Mesenchymal stem cell (in vitro differentiated cells and primary cell): ENCODE data around the gene PTN.

Source experiments
- DNase-seq: peaks from one replicate; pipeline ENCODE4 v3.0.0-alpha.2; 2013
- H2AFZ ChIP-seq: one replicate; pipeline ENCODE4 v1.6.1; 2013; ENCODE audit warnings: low read depth, mild to moderate bottlenecking, control low read depth, inconsistent platforms, low read length, moderate library complexity
- H2AK5ac ChIP-seq: 2 replicates; pipeline ENCODE4 v1.6.1; 2013; ENCODE audit warnings: low read length, moderate library complexity, mild to moderate bottlenecking, inconsistent platforms; ENCODE audit not compliant: severe bottlenecking
- H2BK120ac ChIP-seq: one replicate; pipeline ENCODE4 v1.6.1; 2013; ENCODE audit warnings: low read depth, mild to moderate bottlenecking, inconsistent platforms, low read length, moderate library complexity
- H2BK12ac ChIP-seq, 2 experiments: one replicate each; pipeline ENCODE4 v1.6.1; 2013; ENCODE audit warnings: inconsistent platforms in 2 of 2, low read length in 2 of 2, mild to moderate bottlenecking in 2 of 2, moderate library complexity in 2 of 2, control low read depth in 1 of 2
- H2BK15ac ChIP-seq: one replicate; pipeline ENCODE4 v1.6.1; 2013; ENCODE audit warnings: mild to moderate bottlenecking, low read depth, inconsistent platforms; ENCODE audit not compliant: poor library complexity, severe bottlenecking
- H2BK5ac ChIP-seq: 2 replicates; pipeline ENCODE4 v1.6.1; 2013; ENCODE audit warnings: low read depth, mild to moderate bottlenecking, low read length, control low read depth, inconsistent platforms; ENCODE audit not compliant: poor library complexity, severe bottlenecking
- H3K14ac ChIP-seq, 2 experiments: one replicate each; pipeline ENCODE4 v1.6.1; 2013; ENCODE audit warnings: inconsistent platforms in 2 of 2, low read length in 2 of 2, control low read depth in 1 of 2, mild to moderate bottlenecking in 1 of 2, moderate library complexity in 1 of 2
- H3K18ac ChIP-seq, 2 experiments: one replicate each; pipeline ENCODE4 v1.6.1; 2013; ENCODE audit warnings: inconsistent platforms in 2 of 2, low read length in 2 of 2, control low read depth in 1 of 2, low read depth in 1 of 2, mild to moderate bottlenecking in 1 of 2
- H3K23ac ChIP-seq, 2 experiments: one replicate each; pipeline ENCODE4 v1.6.1; 2013; ENCODE audit warnings: inconsistent platforms in 2 of 2, low read length in 2 of 2, mild to moderate bottlenecking in 2 of 2, moderate library complexity in 2 of 2, control low read depth in 1 of 2
- H3K27ac ChIP-seq: 2 replicates; pipeline ENCODE4 v1.5.1; 2013; ENCODE audit warnings: mild to moderate bottlenecking, moderate library complexity, low read length, control low read depth, inconsistent platforms; ENCODE audit not compliant: poor library complexity, severe bottlenecking
- H3K27me3 ChIP-seq, 2 experiments: 2 replicates each; pipeline versions ENCODE4 v1.6.1 to v1.7.0; 2013; ENCODE audit warnings: low read length in 2 of 2, mild to moderate bottlenecking in 2 of 2, moderate library complexity in 2 of 2, control low read depth in 1 of 2, inconsistent platforms in 1 of 2; ENCODE audit not compliant: control insufficient read depth in 1 of 2, insufficient read depth in 1 of 2
- H3K36me3 ChIP-seq, 2 experiments: 2 replicates each; pipeline versions ENCODE4 v1.6.1 to v1.7.0; 2013; ENCODE audit warnings: low read length in 2 of 2, control low read depth in 1 of 2, inconsistent platforms in 1 of 2, low read depth in 1 of 2, mild to moderate bottlenecking in 1 of 2; ENCODE audit not compliant: insufficient read depth in 2 of 2, control insufficient read depth in 1 of 2
- H3K4ac ChIP-seq, 2 experiments: one replicate each; pipeline ENCODE4 v1.6.1; 2013; ENCODE audit warnings: inconsistent platforms in 2 of 2, low read length in 2 of 2, mild to moderate bottlenecking in 2 of 2, moderate library complexity in 2 of 2, control low read depth in 1 of 2, low read depth in 1 of 2
- H3K4me1 ChIP-seq: 2 replicates; pipeline ENCODE4 v1.6.1; 2013; ENCODE audit warnings: low read depth, low read length, control low read depth; ENCODE audit not compliant: control insufficient read depth, insufficient read depth
- H3K4me2 ChIP-seq: 2 replicates; pipeline ENCODE4 v1.6.1; 2013; ENCODE audit warnings: low read length, mild to moderate bottlenecking, inconsistent platforms; ENCODE audit not compliant: poor library complexity, severe bottlenecking
- H3K4me3 ChIP-seq, 2 experiments: 2 replicates each; pipeline versions ENCODE4 v1.5.1 to v1.7.0; 2013; ENCODE audit warnings: low read length in 2 of 2, mild to moderate bottlenecking in 2 of 2, control low read depth in 1 of 2, low read depth in 1 of 2; ENCODE audit not compliant: insufficient read depth in 1 of 2
- H3K79me1 ChIP-seq: replicated peaks from 2 replicates; pipeline ENCODE4 v1.6.1; 2013; ENCODE audit warnings: mild to moderate bottlenecking, control low read depth, low read length, inconsistent platforms; ENCODE audit not compliant: poor library complexity, severe bottlenecking
- H3K9ac ChIP-seq: 2 replicates; pipeline ENCODE4 v1.7.0; 2013; ENCODE audit warnings: mild to moderate bottlenecking, low read length, moderate library complexity
- H3K9me3 ChIP-seq: 2 replicates; pipeline ENCODE4 v1.7.0; 2013; ENCODE audit warnings: mild to moderate bottlenecking, low read length; ENCODE audit not compliant: control insufficient read depth
- H4K8ac ChIP-seq: one replicate; pipeline ENCODE4 v1.6.1; 2013; ENCODE audit warnings: inconsistent platforms, mild to moderate bottlenecking, low read length, moderate library complexity
- H4K91ac ChIP-seq: one replicate; pipeline ENCODE4 v1.6.1; 2013; ENCODE audit warnings: mild to moderate bottlenecking, low read length, inconsistent platforms
- WGBS: methylation state at CpG from one replicate; pipeline ENCODE4 v1.1.7; 2013; ENCODE audit warnings: mixed read lengths; 5-methylcytosine and 5-hydroxymethylcytosine counted together

PTN gene

GRCh38 chr7:137296576-137296975 is 47.0 kb downstream of the PTN start:
- H2BK120ac ChIP-seq: no peak overlapping the region
- DNase-seq: no peak
- no peak overlapping the region for H3K9ac ChIP-seq
- no peak overlapping the region for H3K23ac ChIP-seq
- no peak overlapping the region for H2BK15ac ChIP-seq
- no peak overlapping the region for H3K27ac ChIP-seq
- H2BK5ac ChIP-seq: no peak overlapping the region
- H3K4me3 ChIP-seq: no peak overlapping the region
- H3K36me3 ChIP-seq: no peaks in the 10 kb centered on the region
- no peaks in the 10 kb centered on the region for H3K9me3 ChIP-seq
- no peak overlapping the region for H4K8ac ChIP-seq
- no peak overlapping the region for H2AFZ ChIP-seq
- no peaks in the 10 kb centered on the region for H3K4me1 ChIP-seq
- no peak overlapping the region for H3K18ac ChIP-seq
- H3K79me1 ChIP-seq: no peaks in the 10 kb centered on the region
- H3K4me2 ChIP-seq: no peak overlapping the region
- H3K14ac ChIP-seq: no peak overlapping the region
- 90% methylated on average over 2 of the region's 2 CpGs for WGBS
- H2BK12ac ChIP-seq: no peak overlapping the region
- H3K4ac ChIP-seq: no peak overlapping the region
- no peaks in the 10 kb centered on the region for H3K27me3 ChIP-seq
- no peak overlapping the region for H2AK5ac ChIP-seq
- no peak overlapping the region for H4K91ac ChIP-seq

GRCh38 chr7:137295739-137296324 is 47.7 kb downstream of the PTN start:
- Histone ChIP-seq H2AFZ (no peak overlapping the region), H4K8ac (no peak overlapping the region), H3K9me3 (no peaks in the 10 kb centered on the region), H3K4ac (no peak overlapping the region), H3K4me1 (no peaks in the 10 kb centered on the region), H3K14ac (no peak overlapping the region), H3K18ac (no peak overlapping the region), H2BK15ac (no peak overlapping the region), H3K27me3 (no peaks in the 10 kb centered on the region), H3K79me1 (no peaks in the 10 kb centered on the region), H3K4me2 (no peak overlapping the region), H3K27ac (no peak overlapping the region), H3K23ac (no peak overlapping the region), H2BK12ac (no peak overlapping the region), H3K36me3 (no peaks in the 10 kb centered on the region), H3K4me3 (no peak overlapping the region), H2BK120ac (no peak overlapping the region), H3K9ac (no peak overlapping the region), H2AK5ac (no peak overlapping the region), H4K91ac (no peak overlapping the region), H2BK5ac (no peak overlapping the region)
- WGBS: 100% methylated on average over 1 of the region's 2 CpGs
- no peak for DNase-seq

- H3K9ac ChIP-seq: no peak overlapping the region
- no peak overlapping the region for H4K8ac ChIP-seq
- no peak for DNase-seq
- H2AFZ ChIP-seq: no peak overlapping the region
- H3K4me3 ChIP-seq: no peak overlapping the region
- WGBS: no CpG with 5 or more reads among the region's 4 CpGs
- H3K4me1 ChIP-seq: no peaks in the 10 kb centered on the region
- H3K14ac ChIP-seq: no peak overlapping the region
- H4K91ac ChIP-seq: no peak overlapping the region
- no peaks in the 10 kb centered on the region for H3K27me3 ChIP-seq
- no peak overlapping the region for H2BK15ac ChIP-seq
- H3K4ac ChIP-seq: no peak overlapping the region
- no peak overlapping the region for H3K27ac ChIP-seq
- no peak overlapping the region for H3K4me2 ChIP-seq
- H2BK12ac ChIP-seq: no peak overlapping the region
- no peak overlapping the region for H2AK5ac ChIP-seq
- no peak overlapping the region for H2BK5ac ChIP-seq
- no peaks in the 10 kb centered on the region for H3K79me1 ChIP-seq
- H2BK120ac ChIP-seq: no peak overlapping the region
- H3K36me3 ChIP-seq: no peaks in the 10 kb centered on the region
- H3K18ac ChIP-seq: no peak overlapping the region
- H3K9me3 ChIP-seq: no peaks in the 10 kb centered on the region
- no peak overlapping the region for H3K23ac ChIP-seq
Measured at GRCh38 chr7:137289101-137289500, 54.4 kb downstream of the PTN start.

- Histone ChIP-seq H3K14ac (no peak overlapping the region), H3K36me3 (no peaks in the 10 kb centered on the region), H3K9me3 (no peaks in the 10 kb centered on the region), H3K27me3 (no peaks in the 10 kb centered on the region), H2AK5ac (no peak overlapping the region), H3K27ac (no peak overlapping the region), H2BK120ac (no peak overlapping the region), H2BK12ac (no peak overlapping the region), H3K23ac (no peak overlapping the region), H4K91ac (no peak overlapping the region), H3K4me2 (no peak overlapping the region), H2AFZ (no peak overlapping the region), H3K79me1 (no peaks in the 10 kb centered on the region), H3K4me3 (no peak overlapping the region), H3K9ac (no peak overlapping the region), H4K8ac (no peak overlapping the region), H3K4ac (no peak overlapping the region), H2BK15ac (no peak overlapping the region), H2BK5ac (no peak overlapping the region), H3K4me1 (no peaks in the 10 kb centered on the region), H3K18ac (no peak overlapping the region)
- peak; percentile 9 for DNase-seq
- WGBS: 98% methylated on average over 2 of the region's 3 CpGs
Measured at GRCh38 chr7:137287651-137288258, 55.8 kb downstream of the PTN start.
